HG03558 (cell line): ENCODE data around the gene SUMO4.

ENCODE experiments used
- ATAC-seq: cut with Tn5 transposase; IDR thresholded peaks from one replicate; pipeline ENCODE4 v1.9.1; 2021; ENCODE audit warnings: moderate number of reproducible peaks; ENCODE audit not compliant: unreplicated experiment; ENCODE audit errors: extremely low read depth

The SUMO4 gene

GRCh38 chr6:149449831-149450678 lies 50.0 kb downstream of the SUMO4 start:
- ATAC-seq, result no peak
